Heart right ventricle (tissue), 16 donors: ENCODE results near the gene ANKFY1. TPM values are rescaled to one million over a fixed set of nuclear protein-coding genes. Genes with fewer than 3 reads are reported as not detected.

ENCODE experiments used
- ATAC-seq, 8 donors: fragments of 200-7000 bp; cut with Tn5 transposase; one replicate each; pipeline ENCODE4 v1.9.1; 2020; ENCODE audit warnings: mild to moderate bottlenecking in 8 of 8, moderate library complexity in 8 of 8, moderate number of reproducible peaks in 1 of 8
- DNase-seq, 2 donors: peaks; one replicate each; pipeline ENCODE4 v3.0.0-alpha.2; 2020
- H3K27ac ChIP-seq, 10 donors: fragments of 200-600 bp; sonication (generic) in 2 of 10; one replicate each; pipeline versions ENCODE4 v1.5.0 to v1.8.0; 2020 to 2022; ENCODE audit warnings: mild to moderate bottlenecking in 3 of 10
- H3K27me3 ChIP-seq, 7 donors: fragments of 200-600 bp; one replicate each; pipeline ENCODE4 v1.8.0; 2021 to 2022; ENCODE audit warnings: mild to moderate bottlenecking in 2 of 7
- H3K36me3 ChIP-seq, 9 donors: fragments of 200-600 bp; sonication (generic) in 1 of 9; one replicate each; pipeline versions ENCODE4 v1.5.0 to v1.8.0; 2020 to 2022; ENCODE audit warnings: mild to moderate bottlenecking in 2 of 9
- H3K4me1 ChIP-seq, 9 donors: fragments of 200-600 bp; sonication (generic) in 1 of 9; one replicate each; pipeline versions ENCODE4 v1.5.0 to v1.8.0; 2020 to 2022; ENCODE audit warnings: mild to moderate bottlenecking in 4 of 9
- H3K4me3 ChIP-seq, 10 donors: fragments of 200-600 bp; sonication (generic) in 2 of 10; one replicate each; pipeline versions ENCODE4 v1.5.0 to v1.8.0; 2020 to 2022; ENCODE audit warnings: mild to moderate bottlenecking in 7 of 10, moderate library complexity in 2 of 10
- H3K9me3 ChIP-seq, 11 donors: fragments of 200-600 bp in 10 of 11; sonication (generic) in 2 of 11; one replicate each; pipeline versions ENCODE4 v1.5.0 to v1.8.0; 2013 to 2022; ENCODE audit warnings: mild to moderate bottlenecking in 2 of 11, control low read depth in 1 of 11, moderate library complexity in 1 of 11
- CTCF ChIP-seq, 9 donors: fragments of 200-600 bp; sonication (generic) in 2 of 9; IDR thresholded peaks; one replicate each; pipeline versions ENCODE4 v1.5.0 to v1.8.0; 2021 to 2022; ENCODE audit warnings: antibody characterized with exemption in 9 of 9, mild to moderate bottlenecking in 5 of 9, moderate library complexity in 1 of 9
- WGBS, 2 donors: extraction: QIAGEN DNeasy Blood & Tissue Kit; methylation state at CpG; one replicate each; pipeline ENCODE4 v1.1.7; 2013; ENCODE audit warnings: inconsistent platforms in 1 of 2; 5-methylcytosine and 5-hydroxymethylcytosine counted together
- intact Hi-C, 10 donors: fragments of 100-400 bp; cut with DNase I; formaldehyde crosslinking; loops; one replicate each; pipeline versions ENCODE4 v1.11.1 to v1.14.2; 2022
- polyA plus RNA-seq, 2 donors: library from polyadenylated mRNA; stranded (reverse); fragments of 200-250 nt; gene quantifications; one replicate each; pipeline ENCODE4 v1.2.3, GENCODE V29; 2013
- total RNA-seq, 10 donors: library from RNA; stranded (reverse); fragmentation: NEBNext Ultra II Directional in 3 of 10; extraction: Animal tissue kit (Norgen Biotek cat#: 25700) in 3 of 10; gene quantifications; one replicate each; pipeline versions ENCODE4 v1.2.1 to v1.2.4, GENCODE V29; 2021 to 2023
- donor health status: Arrhythmogenic right ventricular cardiomyopathy.
- donor health status: ischemic (EF 13 %, LVEDD 7.1; RV severe dilation, severe dysfunction).
- donor health status: healthy with polysubstance abuse.
- donor health status: DM: no; HTN: yes; CAD: no.
- donor health status: DM: no; HTN: no; CAD: no.
- donor health status: ischemic (EF 25% LVEDD 6.9; RV normal size, moderate dysfunction).
- donor health status: ischemic (EF 25% LVEDD 5.7; RV mildly dilated, moderate dysfunction).
- donor health status: healthy.
- donor health status: DM: yes; HTN: yes; CAD: no.
- donor health status: Ischemic cardiomyopathy.
- donor health status: ischemic (EF 35%, LVEDD 5.7; RV mildly dilated, moderate dysfunction).
- donor health status: nonischemic (EF 11% LVEDD 7.7; RV severe dilation, severe dysfunction).
- donor health status: DM: yes; HTN: yes; CAD: no.
- donor health status: PGD.
- donor health status: ischemic (EF 29% LVEDD 5.4; RV normal size, mild dysfunction).
- donor health status: nonischemic (EF 23%, LVEDD 6.1; RV moderate dilation, normal function).

ANKFY1 gene
- total and polyA plus RNA-seq, 12 donors = 8.6 to 34.4 (median 24.0) TPM

GRCh38 chr17:4307179-4307930 is 43.6 kb upstream of the ANKFY1 start:
- ATAC-seq = no peak
- intact Hi-C loops = loop anchor here in 3 of 10 donors (5.0 to 10.0 kb wide), 4 partner anchors 50 to 93 kb away; partner anchors contain the start of gene UBE2G1 (in 2 of the 3)
- peaks cover 2 to 61% (median 35%) of the 10 kb centered on the region in 9 donors for H3K4me1 ChIP-seq
- H3K27ac ChIP-seq = no peak overlapping the region
- H3K4me3 ChIP-seq = no peak overlapping the region
- WGBS, 2 donors = 83 to 89% methylated on average over 7 of the region's 7 CpGs
- no peak for TF ChIP-seq CTCF (IDR thresholded peaks at IDR 0.05)
- no peaks in the 10 kb centered on the region for H3K27me3 ChIP-seq
- peaks cover 0 to 37% (median 6%) of the 10 kb centered on the region in 9 donors for H3K36me3 ChIP-seq
- no peak for DNase-seq
- no peaks in the 10 kb centered on the region for H3K9me3 ChIP-seq

GRCh38 chr17:4305224-4305623 is 41.4 kb upstream of the ANKFY1 start:
- H3K36me3 ChIP-seq = peaks cover 0 to 54% (median 6%) of the 10 kb centered on the region in 9 donors
- no peak for DNase-seq
- no peaks in the 10 kb centered on the region for H3K27me3 ChIP-seq
- WGBS, 2 donors = 89 to 91% methylated on average over 7 of the region's 7 CpGs
- H3K4me1 ChIP-seq = peaks cover 0 to 59% (median 24%) of the 10 kb centered on the region in 9 donors
- ATAC-seq = no peak
- no peak for TF ChIP-seq CTCF (IDR thresholded peaks at IDR 0.05)
- H3K27ac ChIP-seq = peak overlapping the region in 1 of 10 donors; percentile 18
- H3K4me3 ChIP-seq = no peak overlapping the region
- intact Hi-C loops = loop anchor here in 5 of 10 donors (2.0 to 10.0 kb wide), 5 partner anchors 52 to 90 kb away; partner anchors contain the start of gene UBE2G1 (in 2 of the 5)
- no peaks in the 10 kb centered on the region for H3K9me3 ChIP-seq

GRCh38 chr17:4304417-4305027 is 40.7 kb upstream of the ANKFY1 start:
- H3K9me3 ChIP-seq = no peaks in the 10 kb centered on the region
- H3K36me3 ChIP-seq = peaks cover 0 to 55% (median 6%) of the 10 kb centered on the region in 9 donors
- no peak overlapping the region for H3K4me3 ChIP-seq
- TF ChIP-seq CTCF (IDR thresholded peaks at IDR 0.05) = peak; percentile 37 to 85 (median 75)
- peak in 1 of 2 donors; percentile 58 for DNase-seq
- intact Hi-C loops = loop anchor here in 9 of 10 donors (2.0 to 10.0 kb wide), 7 partner anchors 37 to 90 kb away; partner anchors contain the start of gene UBE2G1 (in 2 of the 9)
- WGBS, 2 donors = 49 to 50% methylated on average over 6 of the region's 6 CpGs
- H3K27me3 ChIP-seq = no peaks in the 10 kb centered on the region
- H3K4me1 ChIP-seq = peaks cover 0 to 52% (median 17%) of the 10 kb centered on the region in 9 donors
- no peak overlapping the region for H3K27ac ChIP-seq
- ATAC-seq = peak in 6 of 8 donors; percentile 54 to 72 (median 65)

- no peak overlapping the region for H3K27ac ChIP-seq
- no peak for TF ChIP-seq CTCF (IDR thresholded peaks at IDR 0.05)
- peak in 5 of 8 donors; percentile 49 to 70 (median 61) for ATAC-seq
- H3K4me3 ChIP-seq = no peak overlapping the region
- H3K27me3 ChIP-seq = no peaks in the 10 kb centered on the region
- intact Hi-C loops = loop anchor here in 8 of 10 donors (5.0 to 10.0 kb wide), 5 partner anchors 34 to 86 kb away; partner anchors contain the start of gene UBE2G1 (in 2 of the 8)
- WGBS, 2 donors = 61% methylated on average over 5 of the region's 5 CpGs
- no peaks in the 10 kb centered on the region for H3K9me3 ChIP-seq
- peak in 1 of 2 donors; percentile 19 for DNase-seq
- H3K36me3 ChIP-seq = peaks cover 0 to 43% (median 5%) of the 10 kb centered on the region in 9 donors
- H3K4me1 ChIP-seq = peaks cover 0 to 48% (median 19%) of the 10 kb centered on the region in 9 donors
Measured at GRCh38 chr17:4301066-4301465, 37.3 kb upstream of the ANKFY1 start.
